Muscle layer of colon (tissue), 2 donors: ENCODE measurements around the gene PCDH9.

Source experiments
- H3K27ac ChIP-seq: one replicate; pipeline ENCODE4 v1.7.0; 2013; ENCODE audit warnings: low read depth, mild to moderate bottlenecking, low read length, moderate library complexity
- H3K27me3 ChIP-seq, 2 donors: one replicate each; pipeline ENCODE4 v1.7.0; 2013; ENCODE audit warnings: low read length in 2 of 2, mild to moderate bottlenecking in 2 of 2; ENCODE audit not compliant: insufficient read depth in 2 of 2, control insufficient read depth in 1 of 2
- H3K36me3 ChIP-seq: one replicate; pipeline ENCODE4 v1.7.0; 2013; ENCODE audit warnings: mild to moderate bottlenecking, low read length; ENCODE audit not compliant: insufficient read depth
- H3K4me1 ChIP-seq: one replicate; pipeline ENCODE4 v1.7.0; 2013; ENCODE audit warnings: mild to moderate bottlenecking, low read length; ENCODE audit not compliant: insufficient read depth
- H3K4me3 ChIP-seq, 2 donors: one replicate each; pipeline ENCODE4 v1.7.0; 2013; ENCODE audit warnings: low read length in 2 of 2, low read depth in 1 of 2, mild to moderate bottlenecking in 1 of 2, moderate library complexity in 1 of 2
- H3K9ac ChIP-seq: one replicate; pipeline ENCODE4 v1.7.0; 2013; ENCODE audit warnings: low read length
- H3K9me3 ChIP-seq: one replicate; pipeline ENCODE4 v1.7.0; 2013; ENCODE audit warnings: mild to moderate bottlenecking, low read length
- donor health status: abdominal sarcoma.
- donor health status: Adenocarcinoma of cecum.

Gene PCDH9

GRCh38 chr13:67049744-67050143 is 180.4 kb downstream of the PCDH9 start:
- H3K9ac ChIP-seq, result no peak overlapping the region
- H3K27me3 ChIP-seq, result no peaks in the 10 kb centered on the region
- no peaks in the 10 kb centered on the region for H3K9me3 ChIP-seq
- H3K4me1 ChIP-seq, result no peaks in the 10 kb centered on the region
- no peak overlapping the region for H3K4me3 ChIP-seq
- H3K27ac ChIP-seq, result no peak overlapping the region
- H3K36me3 ChIP-seq, result no peaks in the 10 kb centered on the region

DNA sequence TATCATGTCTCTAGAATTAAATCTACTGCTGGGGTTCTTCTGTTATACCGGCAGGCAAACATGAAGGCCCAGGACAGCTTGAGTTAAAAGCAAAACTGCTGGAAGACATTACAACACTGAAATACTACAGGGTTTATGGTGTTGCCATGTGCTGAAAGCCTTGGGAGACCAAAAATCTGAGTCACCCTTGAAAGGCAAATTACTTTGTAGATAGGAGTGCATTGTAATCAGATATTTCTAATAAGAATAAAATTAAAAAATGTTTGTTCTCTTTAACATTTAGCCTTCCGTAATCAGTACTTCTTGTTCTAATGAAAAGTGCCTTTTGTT is 181.3 kb downstream of the PCDH9 start:
- no peaks in the 10 kb centered on the region for H3K27me3 ChIP-seq
- no peaks in the 10 kb centered on the region for H3K4me1 ChIP-seq
- no peak overlapping the region for H3K27ac ChIP-seq
- no peaks in the 10 kb centered on the region for H3K36me3 ChIP-seq
- no peak overlapping the region for H3K4me3 ChIP-seq
- H3K9ac ChIP-seq, result no peak overlapping the region
- no peaks in the 10 kb centered on the region for H3K9me3 ChIP-seq

DNA sequence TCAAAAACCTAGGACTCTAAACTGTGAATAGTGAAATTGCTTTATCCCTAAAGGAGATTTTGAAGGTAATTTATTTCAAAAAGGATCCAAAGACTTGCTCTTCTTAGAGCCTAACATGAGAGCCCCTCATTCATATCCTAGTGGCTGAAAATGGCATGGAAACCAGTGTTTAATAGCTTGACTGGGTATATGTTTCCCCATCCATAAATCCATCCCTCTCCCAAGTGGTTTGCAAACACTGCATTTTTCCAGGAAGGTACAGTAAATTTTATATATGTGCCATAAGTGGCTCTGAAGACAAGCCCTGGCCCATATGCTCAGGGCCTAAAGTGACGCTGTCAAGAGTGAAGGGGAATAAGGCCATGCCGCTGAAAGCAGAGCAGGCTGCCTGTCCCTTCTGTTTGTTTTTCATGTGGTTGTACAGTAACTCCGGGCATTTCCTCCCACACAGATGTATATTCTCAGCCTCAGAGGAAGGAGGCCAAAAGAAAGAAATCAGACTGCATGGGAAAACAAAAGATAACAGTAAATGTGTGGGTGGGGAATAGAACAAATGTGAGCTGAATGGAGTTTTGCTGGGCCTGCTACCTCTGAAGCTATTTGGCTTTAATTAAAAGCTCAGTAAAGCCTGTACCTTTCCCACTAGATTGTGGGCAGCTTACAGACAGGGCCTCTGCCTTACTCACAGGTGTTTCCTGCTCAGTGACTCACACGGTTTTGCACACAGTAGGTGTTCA is 181.9 kb downstream of the PCDH9 start:
- H3K4me3 ChIP-seq, result no peak overlapping the region
- no peak overlapping the region for H3K9ac ChIP-seq
- no peaks in the 10 kb centered on the region for H3K36me3 ChIP-seq
- no peaks in the 10 kb centered on the region for H3K4me1 ChIP-seq
- H3K27me3 ChIP-seq, result no peaks in the 10 kb centered on the region
- H3K9me3 ChIP-seq, result no peaks in the 10 kb centered on the region
- H3K27ac ChIP-seq, result no peak overlapping the region

GRCh38 chr13:67045357-67045756 is 184.8 kb downstream of the PCDH9 start:
- H3K9me3 ChIP-seq, result no peaks in the 10 kb centered on the region
- H3K4me1 ChIP-seq, result no peaks in the 10 kb centered on the region
- no peak overlapping the region for H3K27ac ChIP-seq
- H3K27me3 ChIP-seq, result no peaks in the 10 kb centered on the region
- H3K9ac ChIP-seq, result no peak overlapping the region
- no peak overlapping the region for H3K4me3 ChIP-seq
- no peaks in the 10 kb centered on the region for H3K36me3 ChIP-seq

DNA sequence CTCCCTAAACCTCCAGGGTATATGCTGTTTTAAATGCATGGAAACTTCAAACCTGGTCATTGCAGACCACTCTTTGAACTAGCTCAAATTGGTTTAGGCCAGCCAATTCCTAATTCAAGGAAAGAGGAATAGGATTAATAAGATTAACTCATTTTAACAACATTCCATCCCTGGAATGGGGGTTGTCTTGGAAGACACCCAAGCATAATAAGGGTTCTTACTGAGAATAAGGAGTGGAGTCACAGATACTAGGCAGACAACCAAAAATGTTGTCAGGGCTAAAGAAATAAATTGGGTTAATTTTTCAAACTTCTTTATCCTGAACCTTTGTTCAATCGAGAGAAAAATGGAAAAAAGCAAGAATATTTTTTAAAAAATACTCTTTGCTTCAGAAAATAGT is 186.2 kb downstream of the PCDH9 start:
- Histone ChIP-seq H3K36me3 (no peaks in the 10 kb centered on the region), H3K27me3 (no peaks in the 10 kb centered on the region), H3K4me1 (no peaks in the 10 kb centered on the region), H3K9ac (no peak overlapping the region), H3K9me3 (no peaks in the 10 kb centered on the region), H3K27ac (no peak overlapping the region), H3K4me3 (no peak overlapping the region)

DNA sequence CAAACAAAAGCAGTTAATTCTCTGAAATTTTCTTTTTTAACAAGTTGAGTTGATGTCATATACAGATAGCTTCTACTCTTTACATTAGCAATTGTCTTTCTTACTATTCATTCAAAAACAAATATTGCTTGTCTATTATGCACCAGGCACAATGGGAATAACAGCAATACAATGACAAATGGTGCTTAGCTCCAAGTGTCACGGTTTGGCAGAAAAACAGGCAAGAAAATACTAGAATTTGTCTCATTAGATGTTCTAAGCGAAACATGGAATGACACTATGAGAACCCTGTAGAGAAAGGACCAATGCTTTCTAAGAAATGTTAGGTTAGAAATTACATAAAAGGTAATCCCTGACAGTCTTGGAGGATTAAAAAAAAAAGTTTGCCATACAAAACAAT is 187.6 kb downstream of the PCDH9 start:
- Histone ChIP-seq H3K4me1 (no peaks in the 10 kb centered on the region), H3K27ac (no peak overlapping the region), H3K9me3 (no peaks in the 10 kb centered on the region), H3K36me3 (no peaks in the 10 kb centered on the region), H3K4me3 (no peak overlapping the region), H3K27me3 (no peaks in the 10 kb centered on the region), H3K9ac (no peak overlapping the region)

DNA sequence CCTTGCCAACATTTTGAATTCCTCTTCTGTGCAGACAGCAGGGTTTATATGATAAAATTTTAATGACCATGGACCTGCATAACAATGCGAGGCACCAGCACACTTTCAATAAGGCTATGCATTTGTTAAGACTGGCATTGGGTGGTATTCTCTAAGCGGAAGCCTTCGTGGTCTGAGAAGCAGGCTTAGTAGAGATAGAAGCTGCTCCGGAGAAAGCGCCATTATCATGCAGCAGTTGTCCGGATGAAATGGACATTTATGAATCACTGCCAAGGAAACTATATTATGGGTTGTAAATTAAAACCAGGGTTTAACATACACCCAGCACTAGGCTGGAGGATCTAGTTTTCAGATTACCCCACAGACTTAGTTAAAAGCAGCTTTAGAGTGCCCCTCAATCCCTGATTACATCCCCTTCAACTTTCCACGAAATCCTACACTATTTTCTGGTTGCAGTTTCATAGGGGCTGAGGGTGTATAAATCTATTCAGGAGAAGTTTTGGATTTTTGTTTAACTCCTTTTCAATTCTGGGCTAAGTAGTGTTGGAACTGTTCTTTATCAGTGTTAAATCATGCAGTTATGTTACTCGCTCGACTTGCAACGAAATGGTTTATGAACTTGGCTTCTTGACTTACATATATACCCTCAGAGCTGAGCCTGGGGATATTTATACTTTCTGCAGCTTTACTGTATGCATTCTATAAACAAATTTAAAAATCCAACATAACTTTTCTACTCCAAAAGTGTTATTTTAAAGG is 193.3 kb downstream of the PCDH9 start:
- Histone ChIP-seq H3K4me3 (no peak overlapping the region), H3K27ac (no peak overlapping the region), H3K36me3 (no peaks in the 10 kb centered on the region), H3K4me1 (no peaks in the 10 kb centered on the region), H3K27me3 (no peaks in the 10 kb centered on the region), H3K9ac (no peak overlapping the region), H3K9me3 (no peaks in the 10 kb centered on the region)

DNA sequence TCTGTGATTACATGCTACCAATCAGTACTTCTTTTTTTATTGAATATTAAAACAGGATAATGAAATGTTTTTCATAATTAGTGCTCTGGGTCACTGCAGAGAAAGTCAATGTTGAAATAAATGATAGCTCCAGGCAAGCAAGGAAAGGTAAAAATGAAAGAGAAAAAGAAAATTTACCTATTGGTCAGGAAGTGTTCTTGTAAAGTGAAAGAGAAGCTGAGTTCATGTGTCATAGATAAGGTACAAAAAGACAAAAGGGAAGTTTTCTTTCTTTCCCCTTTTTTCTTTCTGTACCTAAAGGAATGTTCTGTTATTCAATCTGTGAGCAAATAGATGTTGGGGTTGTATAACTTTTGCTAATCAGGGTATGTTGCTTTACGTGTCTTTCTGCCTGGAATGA is 197.0 kb downstream of the PCDH9 start:
- Histone ChIP-seq H3K9ac (no peak overlapping the region), H3K4me1 (no peaks in the 10 kb centered on the region), H3K4me3 (no peak overlapping the region), H3K36me3 (no peaks in the 10 kb centered on the region), H3K9me3 (no peaks in the 10 kb centered on the region), H3K27ac (no peak overlapping the region), H3K27me3 (no peaks in the 10 kb centered on the region)

DNA sequence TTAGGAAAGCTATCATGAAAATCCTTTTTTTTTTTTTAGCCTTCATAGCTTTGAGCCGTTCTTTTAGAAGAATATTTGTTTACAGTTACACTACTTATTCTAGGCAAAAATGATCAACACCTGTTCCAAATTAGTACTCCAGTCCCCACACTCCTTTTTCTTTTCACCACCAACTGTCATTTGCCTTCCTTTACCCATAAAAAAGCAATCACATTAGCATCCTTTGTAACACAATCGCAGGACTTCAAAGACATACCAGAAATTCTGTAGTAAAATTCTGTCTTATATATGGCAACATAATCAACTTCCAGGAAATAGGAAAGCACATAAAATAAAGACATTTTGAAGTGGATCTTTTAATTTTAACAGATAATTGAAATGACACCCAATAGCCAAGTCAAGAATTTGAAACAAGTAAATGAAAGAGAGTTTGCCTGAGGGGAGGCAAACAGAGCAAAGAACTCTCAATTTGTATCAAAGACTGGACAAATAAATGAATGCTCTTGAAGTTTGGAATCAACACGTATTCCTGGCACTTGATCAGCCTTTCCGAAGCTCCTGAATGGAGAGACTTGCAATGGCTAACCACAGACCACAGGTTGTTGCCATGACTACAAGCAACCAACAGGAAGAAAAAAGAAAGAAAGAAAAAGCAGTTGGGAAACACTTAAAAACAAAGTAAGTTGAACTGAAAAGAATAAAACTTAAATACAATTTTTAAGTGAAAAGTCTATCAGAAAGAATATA is 206.8 kb downstream of the PCDH9 start:
- no peak overlapping the region for H3K9ac ChIP-seq
- no peaks in the 10 kb centered on the region for H3K4me1 ChIP-seq
- H3K27me3 ChIP-seq, result no peaks in the 10 kb centered on the region
- no peak overlapping the region for H3K4me3 ChIP-seq
- H3K36me3 ChIP-seq, result no peaks in the 10 kb centered on the region
- no peak overlapping the region for H3K27ac ChIP-seq
- H3K9me3 ChIP-seq, result no peaks in the 10 kb centered on the region

DNA sequence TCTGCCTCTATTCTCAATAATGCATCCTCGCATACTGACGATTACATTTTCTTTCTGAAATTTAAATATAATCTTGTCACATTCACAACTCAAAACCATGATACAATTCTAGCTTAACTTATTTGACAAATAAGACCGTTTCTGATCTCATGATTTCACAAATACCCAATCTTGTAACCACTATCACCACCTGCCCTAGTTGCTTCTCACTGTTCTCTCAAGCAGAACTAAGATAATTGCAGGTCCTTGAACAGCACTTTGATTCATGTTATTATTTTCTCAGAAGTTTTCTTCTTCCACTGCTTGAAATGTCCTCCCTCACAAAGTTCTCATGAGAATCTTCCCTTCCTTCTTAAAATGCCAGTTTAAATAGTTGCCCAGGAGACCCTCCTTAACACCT is 211.4 kb downstream of the PCDH9 start:
- Histone ChIP-seq H3K4me1 (no peaks in the 10 kb centered on the region), H3K4me3 (no peak overlapping the region), H3K27me3 (no peaks in the 10 kb centered on the region), H3K27ac (no peak overlapping the region), H3K9me3 (no peaks in the 10 kb centered on the region), H3K36me3 (no peaks in the 10 kb centered on the region), H3K9ac (no peak overlapping the region)

GRCh38 chr13:67017276-67017675 is 212.9 kb downstream of the PCDH9 start:
- Histone ChIP-seq H3K9me3 (no peaks in the 10 kb centered on the region), H3K27ac (no peak overlapping the region), H3K9ac (no peak overlapping the region), H3K4me3 (no peak overlapping the region), H3K36me3 (no peaks in the 10 kb centered on the region), H3K27me3 (no peaks in the 10 kb centered on the region), H3K4me1 (no peaks in the 10 kb centered on the region)
